C4-2B (cell line): Measurements from ENCODE around the gene SHISA8.

Experiments
- ZFX ChIP-seq: fragments of 450-650 bp; IDR thresholded peaks from 2 replicates; pipeline ENCODE4 v1.6.1; 2017
- TF ChIP-seq, protein P1 (sequence below): fragments of 450-650 bp; conservative IDR thresholded peaks from 2 replicates; pipeline ENCODE4 v1.5.1; 2017; ENCODE audit warnings: mild to moderate bottlenecking

DNA sequence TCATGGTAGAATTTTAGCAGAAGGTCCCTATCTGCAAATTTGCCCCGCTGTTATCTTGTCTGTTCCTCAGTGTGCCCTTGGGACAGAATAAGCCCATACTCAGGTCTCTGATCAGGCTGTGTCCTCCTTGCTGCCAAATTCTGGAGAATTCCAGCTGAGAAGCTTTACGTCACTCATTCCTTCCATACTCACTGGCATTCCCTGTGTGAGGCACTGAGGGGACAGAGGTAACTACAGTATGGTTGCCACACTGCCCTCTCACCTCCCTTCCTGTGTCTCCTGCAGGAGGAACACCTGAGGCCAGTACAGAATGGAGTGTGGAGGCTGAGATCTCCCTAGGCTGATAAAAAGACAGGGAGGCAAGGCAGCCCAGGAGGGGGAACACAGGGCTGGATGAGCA lies 31.5 kb downstream of the SHISA8 start:
- TF ChIP-seq, protein P1, sequence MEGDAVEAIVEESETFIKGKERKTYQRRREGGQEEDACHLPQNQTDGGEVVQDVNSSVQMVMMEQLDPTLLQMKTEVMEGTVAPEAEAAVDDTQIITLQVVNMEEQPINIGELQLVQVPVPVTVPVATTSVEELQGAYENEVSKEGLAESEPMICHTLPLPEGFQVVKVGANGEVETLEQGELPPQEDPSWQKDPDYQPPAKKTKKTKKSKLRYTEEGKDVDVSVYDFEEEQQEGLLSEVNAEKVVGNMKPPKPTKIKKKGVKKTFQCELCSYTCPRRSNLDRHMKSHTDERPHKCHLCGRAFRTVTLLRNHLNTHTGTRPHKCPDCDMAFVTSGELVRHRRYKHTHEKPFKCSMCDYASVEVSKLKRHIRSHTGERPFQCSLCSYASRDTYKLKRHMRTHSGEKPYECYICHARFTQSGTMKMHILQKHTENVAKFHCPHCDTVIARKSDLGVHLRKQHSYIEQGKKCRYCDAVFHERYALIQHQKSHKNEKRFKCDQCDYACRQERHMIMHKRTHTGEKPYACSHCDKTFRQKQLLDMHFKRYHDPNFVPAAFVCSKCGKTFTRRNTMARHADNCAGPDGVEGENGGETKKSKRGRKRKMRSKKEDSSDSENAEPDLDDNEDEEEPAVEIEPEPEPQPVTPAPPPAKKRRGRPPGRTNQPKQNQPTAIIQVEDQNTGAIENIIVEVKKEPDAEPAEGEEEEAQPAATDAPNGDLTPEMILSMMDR = no peak
- TF ChIP-seq ZFX = no peak
